ENCODE measurements around the gene ACACB.
A peak's percentile ranks its signal among the peaks of the same experiment; 100 is the strongest.
"Not testable (repeated sequence)": the region's sequence is repeated elsewhere in the genome, so short reads cannot be mapped to it uniquely, and the experiment has no call there.

Gene ACACB

DNA sequence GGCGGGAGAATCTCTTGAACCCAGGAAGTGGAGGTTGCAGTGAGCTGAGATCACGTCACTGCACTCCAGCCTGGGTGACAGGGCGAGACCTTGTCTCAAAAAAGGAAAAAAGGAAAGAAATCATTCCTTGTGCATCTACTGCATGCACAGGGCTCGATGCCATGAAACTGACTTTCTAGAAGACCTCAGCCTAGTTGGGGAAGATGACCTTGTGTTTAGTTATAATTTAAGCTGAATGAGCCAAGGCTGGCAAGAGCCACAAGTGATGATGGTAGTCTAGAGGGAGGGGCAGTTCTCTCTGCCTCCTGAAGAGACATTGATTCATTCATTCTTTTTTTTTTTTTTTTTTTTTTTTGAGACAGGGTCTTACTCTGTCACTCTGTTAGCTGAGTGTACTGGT, 24.2 kb downstream of the ACACB start:
- no peak for DNase-seq (ENCODE audit: low spot score)

DNA sequence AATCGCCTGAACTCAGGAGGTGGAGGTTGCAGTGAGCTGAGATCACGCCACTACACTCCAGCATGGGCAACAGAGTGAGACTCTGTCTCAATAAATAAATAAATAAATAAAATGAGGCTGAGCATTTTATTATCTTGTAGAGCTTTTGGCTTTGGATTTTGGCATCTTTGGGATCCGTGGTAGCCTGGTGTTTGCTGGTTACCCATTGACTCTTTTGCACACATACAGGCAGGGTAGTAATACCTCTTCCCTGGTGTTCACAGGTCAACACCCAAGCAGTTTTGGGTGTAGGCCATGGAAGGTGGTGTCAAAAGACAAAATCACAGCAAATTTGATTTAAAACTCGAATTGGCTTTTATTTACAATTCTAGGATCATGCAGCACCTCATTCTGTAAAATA, 27.8 kb downstream of the ACACB start:
- DNase-seq (ENCODE audit: low spot score): no peak

DNA sequence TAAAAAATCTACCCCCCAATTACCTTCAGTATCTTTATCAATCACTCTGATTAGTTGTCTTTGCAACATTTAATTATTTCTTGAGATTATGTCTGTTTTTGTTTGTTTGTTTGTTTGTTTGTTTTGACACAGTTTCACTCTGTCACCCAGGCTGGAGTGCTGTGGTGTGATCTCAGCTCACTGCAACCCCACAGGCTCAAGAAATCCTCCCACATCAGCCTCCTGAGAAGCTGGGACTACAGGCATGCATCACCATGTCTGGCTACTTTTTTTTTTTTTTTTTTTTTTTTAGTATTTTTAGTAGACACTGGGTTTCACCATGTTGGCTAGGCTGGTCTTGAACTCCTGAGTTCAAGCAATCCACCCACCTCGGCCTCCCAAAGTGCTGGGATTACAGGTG, 30.7 kb downstream of the ACACB start:
- not testable (repeated sequence) for DNase-seq (ENCODE audit: low spot score)

DNA sequence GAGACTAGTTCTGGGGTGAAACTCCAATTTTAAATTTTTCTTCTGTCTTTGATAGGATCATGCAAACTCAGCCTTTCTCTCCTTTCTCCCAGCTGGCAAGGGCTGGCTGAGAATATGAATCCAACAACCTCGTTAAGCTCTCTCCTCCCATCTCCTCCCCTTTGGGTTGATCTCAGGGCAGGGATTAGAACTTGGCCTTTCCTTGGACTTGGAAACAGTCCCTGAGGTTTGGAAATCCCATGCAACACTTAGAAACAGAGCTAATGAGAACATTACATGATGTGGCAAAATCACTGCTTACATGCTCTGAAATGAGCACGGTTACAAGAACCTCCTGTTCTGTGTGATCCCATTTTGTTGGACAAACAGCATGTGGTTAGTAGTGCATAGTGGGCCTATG, 31.6 kb downstream of the ACACB start:
- no peak for DNase-seq (ENCODE audit: low spot score)

- DNase-seq (ENCODE audit: low spot score): no peak
These were observed 33.8 kb downstream of the ACACB start for GRCh38 chr12:109150124-109150640.

GRCh38 chr12:109151457-109151856, 35.1 kb downstream of the ACACB start:
- DNase-seq (ENCODE audit: low spot score): no peak

DNA sequence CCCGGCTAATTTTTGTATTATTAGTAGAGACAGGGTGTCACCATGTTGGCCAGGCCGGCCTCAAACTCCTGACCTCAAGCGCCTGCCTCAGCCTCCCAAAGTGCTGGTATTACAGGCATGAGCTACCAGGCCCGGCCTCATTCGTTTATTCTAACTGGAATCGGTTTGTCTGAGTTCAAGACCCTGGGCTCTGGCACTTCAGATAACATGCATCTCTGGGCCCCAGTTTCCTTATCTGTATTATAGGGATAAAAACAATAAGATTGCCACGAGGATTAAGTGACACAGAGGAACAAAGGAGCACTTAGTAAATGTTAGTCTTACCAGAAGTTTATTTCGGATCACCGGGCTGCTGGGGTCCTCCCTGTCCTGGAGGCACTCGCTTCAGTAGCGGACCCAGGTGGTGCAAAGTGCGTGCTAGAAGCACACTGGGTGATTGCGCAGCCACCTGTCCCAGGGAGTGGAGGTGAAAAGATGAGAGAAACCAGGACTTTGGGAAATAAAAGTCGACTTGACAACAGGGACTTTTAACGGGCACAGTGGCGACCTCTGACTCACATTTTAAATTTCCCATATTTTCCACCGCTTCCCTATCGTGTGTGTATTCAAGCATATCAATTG, 37.5 kb downstream of the ACACB start:
- DNase-seq (ENCODE audit: low spot score): no peak

GRCh38 chr12:109154451-109155438, 38.4 kb downstream of the ACACB start:
- DNase-seq (ENCODE audit: low spot score): peak; percentile 85

GRCh38 chr12:109156036-109156435, 39.6 kb downstream of the ACACB start:
- no peak for DNase-seq (ENCODE audit: low spot score)

DNA sequence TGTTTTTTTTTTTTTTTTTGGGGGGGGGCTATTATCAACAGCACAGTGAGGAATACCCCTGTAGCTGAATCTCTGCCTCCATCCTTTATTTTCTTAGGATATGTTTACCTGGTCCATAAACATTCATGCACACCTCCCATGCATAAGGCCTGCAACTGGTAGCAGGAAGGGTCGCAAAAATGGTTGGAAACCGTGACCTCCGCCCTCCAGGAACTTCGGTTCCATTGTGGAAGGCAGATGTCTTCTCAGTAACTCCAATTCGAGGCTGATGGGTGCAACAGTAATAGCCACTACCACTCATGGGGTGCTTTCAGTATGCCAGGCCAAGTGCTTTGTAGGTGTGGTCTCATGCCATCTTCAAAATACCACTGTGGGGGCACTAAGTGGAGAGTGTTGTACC, 40.2 kb downstream of the ACACB start:
- DNase-seq (ENCODE audit: low spot score): no peak

DNA sequence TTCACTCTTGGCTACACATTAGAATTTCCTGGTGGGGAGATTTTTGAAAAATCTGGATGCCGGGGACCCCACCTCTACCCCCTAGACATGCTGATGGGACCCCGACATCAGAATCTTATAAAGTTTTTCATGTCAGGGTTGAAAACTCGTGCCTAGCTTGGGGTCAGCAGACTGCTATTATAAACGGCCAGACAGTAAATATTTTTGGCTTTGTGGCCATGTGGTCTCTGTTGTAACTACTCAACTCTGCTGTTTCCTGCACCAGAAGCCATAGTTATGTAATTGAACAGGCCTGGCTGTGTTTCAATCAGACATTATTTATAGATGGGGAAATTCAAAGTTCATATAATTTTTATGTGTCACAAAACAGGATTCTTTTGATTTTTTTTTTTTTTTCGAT, 41.6 kb downstream of the ACACB start:
- no peak for DNase-seq (ENCODE audit: low spot score)

DNA sequence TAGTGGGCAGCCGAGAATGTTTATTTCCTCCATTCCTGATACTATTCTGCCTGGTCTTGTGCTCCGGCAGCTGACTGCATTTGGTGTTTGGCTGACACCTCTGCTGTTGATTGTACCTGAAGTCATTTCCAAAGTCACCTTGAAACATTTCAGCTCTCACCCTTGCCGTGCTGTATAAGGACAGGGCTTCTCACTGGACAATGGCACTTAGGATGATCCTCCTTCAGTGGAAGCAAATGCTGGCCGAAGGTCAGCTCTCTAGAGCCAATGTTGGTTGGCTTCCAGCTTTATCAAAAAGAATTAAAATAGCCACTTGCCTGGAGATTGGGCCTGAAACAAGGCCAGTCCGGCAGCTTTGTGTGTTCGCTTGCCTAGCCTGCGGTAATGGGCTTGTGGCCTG, 44.0 kb downstream of the ACACB start:
- DNase-seq (ENCODE audit: low spot score): no peak

DNA sequence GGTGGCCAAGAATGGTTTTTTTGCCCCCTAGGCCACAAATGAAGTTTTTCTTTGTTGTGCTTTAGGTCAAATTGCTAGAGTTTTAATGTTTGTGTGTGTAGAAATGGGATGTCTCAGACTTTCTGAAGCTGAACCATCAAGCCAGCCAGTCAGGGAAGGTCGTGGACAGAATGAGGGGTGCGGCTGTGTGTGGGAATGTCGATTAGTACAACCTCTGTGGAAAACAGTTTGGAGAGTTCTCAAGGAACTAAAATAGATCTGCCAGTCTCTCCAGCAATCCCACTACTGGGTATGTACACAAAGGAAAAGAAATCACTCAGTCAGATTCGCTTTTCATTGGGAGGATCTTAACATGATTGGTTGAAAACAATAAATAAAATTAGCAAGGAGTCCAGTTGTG, 44.5 kb downstream of the ACACB start:
- DNase-seq (ENCODE audit: low spot score): no peak

DNA sequence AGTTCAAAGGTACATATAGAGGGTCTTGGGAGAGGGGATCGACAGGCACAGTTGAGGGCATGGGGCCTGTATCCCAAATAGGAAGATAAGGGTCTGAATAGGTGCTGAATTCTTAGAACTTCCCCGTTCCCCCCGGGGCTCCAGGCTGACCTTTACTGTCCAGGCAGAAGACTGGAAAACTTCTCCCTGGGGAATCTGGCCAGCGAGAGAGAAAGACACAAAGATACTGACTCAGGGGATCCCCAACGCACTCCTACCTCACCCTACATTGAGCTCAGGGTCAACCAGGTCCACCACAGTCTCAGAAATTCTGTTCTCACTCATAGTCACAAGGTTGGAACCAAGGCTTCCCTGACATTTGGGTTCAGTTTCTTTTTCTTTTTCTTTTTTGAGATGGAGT, 46.2 kb downstream of the ACACB start:
- no peak for DNase-seq (ENCODE audit: low spot score)

DNA sequence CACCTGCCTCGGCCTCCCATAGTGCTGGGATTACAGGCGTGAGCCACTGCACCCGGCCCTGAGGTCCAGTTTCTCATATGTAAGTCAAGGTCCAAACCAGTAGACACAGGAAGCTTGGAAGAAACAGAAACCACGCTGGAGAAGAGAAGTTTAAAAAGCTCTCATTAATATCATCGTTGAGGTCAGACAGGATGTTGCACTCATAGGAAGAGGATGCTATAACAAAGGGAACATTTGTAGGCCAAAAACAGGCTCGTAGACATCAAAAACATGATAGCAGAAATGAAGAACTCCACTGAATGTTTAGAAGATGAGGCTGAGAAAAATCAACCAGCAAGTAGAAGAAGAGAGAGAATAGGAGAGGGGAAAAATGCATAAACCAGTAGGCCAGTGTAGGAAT, 46.8 kb downstream of the ACACB start:
- DNase-seq (ENCODE audit: low spot score): no peak

- no peak for DNase-seq (ENCODE audit: low spot score)
These were observed 49.2 kb downstream of the ACACB start for GRCh38 chr12:109165599-109165998.

GRCh38 chr12:109166371-109166770, 50.0 kb downstream of the ACACB start:
- DNase-seq (ENCODE audit: low spot score): no peak

DNA sequence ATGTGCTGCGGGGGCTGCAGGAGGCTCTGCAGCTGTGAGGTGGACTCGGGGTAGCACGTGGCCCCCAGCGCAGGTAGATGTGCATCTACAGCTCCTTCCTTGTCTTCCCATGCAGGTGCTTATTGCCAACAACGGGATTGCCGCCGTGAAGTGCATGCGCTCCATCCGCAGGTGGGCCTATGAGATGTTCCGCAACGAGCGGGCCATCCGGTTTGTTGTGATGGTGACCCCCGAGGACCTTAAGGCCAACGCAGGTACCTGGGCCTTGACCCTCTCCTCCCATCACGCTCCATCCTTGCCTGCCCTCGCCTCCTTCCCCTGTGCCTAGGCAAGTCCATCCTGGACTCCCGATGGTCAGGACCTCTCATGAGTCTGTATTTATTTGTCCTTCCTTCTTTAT, 51.4 kb downstream of the ACACB start:
- no peak for DNase-seq (ENCODE audit: low spot score)

DNA sequence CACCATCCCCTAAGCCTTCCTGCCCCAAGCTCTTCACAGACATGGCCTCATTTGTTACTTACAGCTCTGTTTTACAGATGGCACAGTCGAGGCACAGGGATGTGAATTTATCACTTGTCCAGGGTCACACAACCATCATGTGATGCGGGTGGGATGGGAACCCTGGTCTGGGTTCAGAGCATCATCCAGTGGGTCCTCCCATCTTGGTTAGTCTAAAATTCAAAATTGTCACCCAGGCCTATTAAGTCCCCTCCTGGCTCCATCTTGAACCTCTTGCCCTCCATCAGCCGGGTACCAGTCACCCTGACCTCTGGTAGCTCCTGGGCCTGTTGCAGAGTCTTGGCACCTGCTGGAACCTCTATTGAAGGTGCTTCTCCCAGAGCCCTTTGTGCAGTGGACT, 52.9 kb downstream of the ACACB start:
- DNase-seq (ENCODE audit: low spot score): no peak

DNA sequence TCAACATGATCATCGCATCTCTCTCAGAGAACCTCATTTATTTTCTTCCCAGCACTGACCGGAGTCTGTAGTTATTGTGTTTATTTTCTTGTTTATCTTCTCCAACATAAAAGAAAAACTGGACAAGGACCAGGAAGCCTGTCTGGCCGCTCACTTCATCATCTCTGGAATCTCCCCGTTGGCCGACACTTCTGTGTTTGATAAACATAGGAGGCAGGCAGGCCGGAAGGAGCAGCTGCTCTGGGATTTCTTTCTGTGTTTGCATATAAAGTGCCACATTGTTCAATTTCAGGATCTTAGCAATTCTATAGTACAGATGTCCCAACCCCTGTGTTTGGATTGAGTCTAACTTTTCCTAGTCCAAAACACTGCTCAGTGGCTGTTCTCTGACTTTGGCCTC, 53.3 kb downstream of the ACACB start:
- no peak for DNase-seq (ENCODE audit: low spot score)

DNA sequence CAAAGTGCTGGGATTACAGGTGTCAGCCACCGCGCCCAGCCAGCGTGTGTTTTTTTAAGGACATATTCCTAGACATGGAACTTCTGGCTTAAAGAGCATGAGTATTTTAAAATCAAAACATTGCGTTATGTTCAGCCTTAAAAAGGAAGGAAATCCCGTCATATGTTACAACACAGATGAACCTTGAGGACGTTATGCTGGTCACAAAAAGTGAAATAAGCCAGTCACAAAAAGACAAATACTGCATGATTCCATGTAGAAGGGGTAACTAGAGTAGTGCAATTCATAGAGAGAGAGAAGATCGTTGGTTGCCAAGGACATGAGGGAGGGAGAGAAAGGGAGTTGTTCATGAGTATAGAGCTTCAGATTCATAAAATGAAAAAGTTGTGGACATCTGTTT, 53.9 kb downstream of the ACACB start:
- DNase-seq (ENCODE audit: low spot score): no peak

GRCh38 chr12:109172787-109173186, 56.4 kb downstream of the ACACB start:
- not testable (repeated sequence) for DNase-seq (ENCODE audit: low spot score)

Data from hepatic stellate cell (primary cell).